Type B pancreatic cell (in vitro differentiated cells): ENCODE data around the gene DOHH. TPM values are rescaled to one million over a fixed set of nuclear protein-coding genes. Genes with fewer than 3 reads are reported as not detected.
A peak's percentile ranks its signal among the peaks of the same experiment; 100 is the strongest.
"Not testable (repeated sequence)": the region's sequence is repeated elsewhere in the genome, so short reads cannot be mapped to it uniquely, and the experiment has no call there.

Experiments
- DNase-seq: peaks from one replicate; pipeline ENCODE4 v3.0.0; 2021; ENCODE audit warnings: mixed read lengths; ENCODE audit not compliant: unreplicated experiment; ENCODE audit errors: extremely low spot score
- H3K27ac Mint-ChIP-seq: 2 replicates; pipeline ENCODE4 v1.8.0; 2021; ENCODE audit warnings: mild to moderate bottlenecking, mixed read lengths
- H3K27me3 Mint-ChIP-seq: 2 replicates; pipeline ENCODE4 v1.8.0; 2021; ENCODE audit warnings: mixed read lengths
- H3K36me3 Mint-ChIP-seq: 2 replicates; pipeline ENCODE4 v1.8.0; 2021; ENCODE audit warnings: mixed read lengths
- H3K4me1 Mint-ChIP-seq: one replicate; pipeline ENCODE4 v1.8.0; 2021; ENCODE audit warnings: mixed read lengths; ENCODE audit not compliant: unreplicated experiment
- H3K4me3 Mint-ChIP-seq: 2 replicates; pipeline ENCODE4 v1.8.0; 2021; ENCODE audit warnings: mild to moderate bottlenecking, mixed read lengths
- H3K9me3 Mint-ChIP-seq: 2 replicates; pipeline ENCODE4 v1.8.0; 2021; ENCODE audit warnings: mixed read lengths
- total RNA-seq: library from RNA; stranded (reverse); gene quantifications from 2 replicates; pipeline ENCODE4 v1.2.1, GENCODE V29; 2021; ENCODE audit warnings: low replicate concordance
- TF ChIP-seq, protein P1 (sequence below): fragments of 200-600 bp; sonication (generic); conservative IDR thresholded peaks from 2 replicates; pipeline ENCODE4 v1.5.0; 2021; ENCODE audit warnings: antibody characterized with exemption, mild to moderate bottlenecking

Gene DOHH
- total RNA-seq, 1 donor from 2014 or later, result 10.8 TPM

DNA sequence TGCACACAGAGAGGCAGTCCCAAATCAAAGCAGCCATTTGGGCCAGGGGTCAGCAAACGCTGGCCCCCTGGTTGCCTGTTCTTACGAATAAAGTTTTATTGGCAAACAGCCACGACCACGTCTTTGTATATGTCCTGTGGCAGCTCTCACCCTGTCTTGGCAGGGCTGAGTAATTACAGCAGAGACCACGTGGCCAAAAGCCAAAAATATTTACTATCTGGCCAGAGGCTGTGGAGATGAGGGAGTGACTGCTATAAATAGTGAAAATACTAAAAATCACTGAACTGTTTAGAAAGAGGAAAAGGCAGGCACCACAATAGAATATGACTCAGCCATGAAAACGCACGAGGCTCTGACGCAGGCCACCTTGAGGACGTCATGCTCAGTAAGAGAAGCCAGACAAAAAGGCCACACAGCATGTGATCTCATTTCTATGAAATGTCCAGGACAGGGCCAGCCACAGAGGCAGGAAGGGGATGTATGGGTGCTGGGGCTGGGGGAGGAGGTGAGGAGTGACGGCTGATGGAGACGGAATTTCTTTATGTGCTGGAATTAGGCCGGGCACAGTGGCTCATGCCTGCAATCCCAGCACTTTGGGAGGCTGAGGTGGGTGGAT, 49.6 kb downstream of the DOHH start:
- peaks cover 6% of the 10 kb centered on the region for H3K36me3 Mint-ChIP-seq
- H3K9me3 Mint-ChIP-seq, result no peaks in the 10 kb centered on the region
- peaks cover 5% of the 10 kb centered on the region for H3K4me1 Mint-ChIP-seq
- H3K27me3 Mint-ChIP-seq, result no peaks in the 10 kb centered on the region
- TF ChIP-seq, protein P1, sequence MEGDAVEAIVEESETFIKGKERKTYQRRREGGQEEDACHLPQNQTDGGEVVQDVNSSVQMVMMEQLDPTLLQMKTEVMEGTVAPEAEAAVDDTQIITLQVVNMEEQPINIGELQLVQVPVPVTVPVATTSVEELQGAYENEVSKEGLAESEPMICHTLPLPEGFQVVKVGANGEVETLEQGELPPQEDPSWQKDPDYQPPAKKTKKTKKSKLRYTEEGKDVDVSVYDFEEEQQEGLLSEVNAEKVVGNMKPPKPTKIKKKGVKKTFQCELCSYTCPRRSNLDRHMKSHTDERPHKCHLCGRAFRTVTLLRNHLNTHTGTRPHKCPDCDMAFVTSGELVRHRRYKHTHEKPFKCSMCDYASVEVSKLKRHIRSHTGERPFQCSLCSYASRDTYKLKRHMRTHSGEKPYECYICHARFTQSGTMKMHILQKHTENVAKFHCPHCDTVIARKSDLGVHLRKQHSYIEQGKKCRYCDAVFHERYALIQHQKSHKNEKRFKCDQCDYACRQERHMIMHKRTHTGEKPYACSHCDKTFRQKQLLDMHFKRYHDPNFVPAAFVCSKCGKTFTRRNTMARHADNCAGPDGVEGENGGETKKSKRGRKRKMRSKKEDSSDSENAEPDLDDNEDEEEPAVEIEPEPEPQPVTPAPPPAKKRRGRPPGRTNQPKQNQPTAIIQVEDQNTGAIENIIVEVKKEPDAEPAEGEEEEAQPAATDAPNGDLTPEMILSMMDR, result no peak
- peak overlapping the region; percentile 6 for H3K27ac Mint-ChIP-seq
- H3K4me3 Mint-ChIP-seq, result no peak overlapping the region
- no peak for DNase-seq

DNA sequence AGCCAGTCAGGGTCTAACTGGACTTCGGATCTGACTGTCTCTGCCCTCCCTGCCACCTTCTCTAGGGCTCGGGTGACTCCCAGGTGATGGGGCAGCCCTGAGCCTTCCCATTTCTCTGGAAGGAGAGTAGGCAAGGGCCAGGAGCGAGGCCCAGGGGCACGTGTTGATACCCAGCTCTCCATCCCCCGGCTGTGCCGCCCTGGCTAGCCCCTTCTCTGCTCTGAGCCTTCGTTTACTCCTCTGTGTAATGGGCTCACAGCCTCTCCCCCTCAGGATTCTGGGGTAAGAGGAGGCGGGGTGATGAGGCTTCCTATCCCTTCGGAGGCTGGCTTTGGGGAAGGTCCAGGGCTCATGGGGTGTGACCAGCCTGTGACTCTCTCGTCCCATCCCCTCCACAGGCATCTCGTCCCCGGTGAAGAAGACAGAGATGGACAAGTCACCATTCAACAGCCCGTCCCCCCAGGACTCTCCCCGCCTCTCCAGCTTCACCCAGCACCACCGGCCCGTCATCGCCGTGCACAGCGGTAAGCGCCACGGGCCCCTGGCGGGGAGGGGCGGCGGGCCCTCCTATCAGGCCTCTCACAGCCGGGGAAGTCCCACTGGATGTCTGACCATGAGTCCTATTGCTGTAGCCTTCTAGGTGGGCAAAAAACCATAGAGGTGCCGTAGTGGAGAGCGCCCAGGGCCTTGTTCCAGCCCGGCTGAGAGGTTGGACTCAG, 51.7 kb downstream of the DOHH start:
- Mint-ChIP-seq H3K4me1 (peaks cover 14% of the 10 kb centered on the region), H3K36me3 (peaks cover 6% of the 10 kb centered on the region), H3K4me3 (no peak overlapping the region), H3K27me3 (no peaks in the 10 kb centered on the region), H3K27ac (no peak overlapping the region), H3K9me3 (no peaks in the 10 kb centered on the region)
- DNase-seq, result no peak
- TF ChIP-seq, protein P1, result no peak

DNA sequence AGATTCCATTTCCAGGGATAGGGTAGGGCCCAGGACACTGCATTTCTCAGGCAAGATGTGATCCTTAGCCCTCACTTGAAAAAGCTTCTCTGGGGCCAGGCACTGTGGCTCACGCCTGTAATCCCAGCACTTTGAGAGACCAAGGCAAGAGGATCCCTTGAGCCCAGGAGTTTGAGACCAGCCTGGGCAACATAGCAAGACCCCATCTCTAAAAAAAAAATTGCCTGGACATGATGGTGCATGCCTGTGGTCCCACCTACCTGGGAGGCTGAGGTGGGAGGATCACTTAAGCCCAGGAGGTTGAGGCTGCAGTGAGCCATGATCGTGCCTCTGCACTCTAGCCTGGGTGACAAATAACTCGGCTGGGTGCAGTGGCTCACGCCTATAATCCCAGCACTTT, 53.8 kb downstream of the DOHH start:
- DNase-seq, H3K9me3 Mint-ChIP-seq, H3K27ac Mint-ChIP-seq, H3K4me3 Mint-ChIP-seq, H3K36me3 Mint-ChIP-seq, H3K27me3 Mint-ChIP-seq: not testable (repeated sequence)
- peaks cover 15% of the 10 kb centered on the region for H3K4me1 Mint-ChIP-seq

DNA sequence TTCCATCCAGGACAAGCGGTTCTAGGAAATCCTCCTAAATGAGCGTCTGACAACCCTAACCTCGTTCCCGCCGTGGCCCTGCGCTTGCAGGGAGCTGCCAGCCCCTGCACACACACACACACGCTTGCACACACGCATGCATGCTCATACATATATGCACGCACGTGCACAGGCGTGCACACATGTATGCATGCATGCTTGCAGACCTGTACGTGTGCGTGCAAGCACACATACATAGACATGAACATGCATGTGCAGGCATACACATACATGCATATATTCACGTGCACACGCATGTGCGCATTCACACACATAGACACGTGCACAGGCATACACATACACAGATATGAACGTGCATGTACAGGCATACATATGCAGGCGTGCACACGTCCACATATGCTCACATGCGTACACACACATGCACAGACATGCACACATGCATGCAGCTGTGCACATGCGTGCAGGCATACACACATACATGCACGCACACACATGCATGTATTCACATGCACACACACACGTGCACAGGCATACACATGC, 55.7 kb downstream of the DOHH start:
- H3K36me3 Mint-ChIP-seq, result no peaks in the 10 kb centered on the region
- no peaks in the 10 kb centered on the region for H3K9me3 Mint-ChIP-seq
- H3K27me3 Mint-ChIP-seq, result no peaks in the 10 kb centered on the region
- peaks cover 11% of the 10 kb centered on the region for H3K4me1 Mint-ChIP-seq
- peak overlapping the region; percentile 65 for H3K4me3 Mint-ChIP-seq
- TF ChIP-seq, protein P1, result peak; percentile 3
- no peak overlapping the region for H3K27ac Mint-ChIP-seq
- no peak for DNase-seq

DNA sequence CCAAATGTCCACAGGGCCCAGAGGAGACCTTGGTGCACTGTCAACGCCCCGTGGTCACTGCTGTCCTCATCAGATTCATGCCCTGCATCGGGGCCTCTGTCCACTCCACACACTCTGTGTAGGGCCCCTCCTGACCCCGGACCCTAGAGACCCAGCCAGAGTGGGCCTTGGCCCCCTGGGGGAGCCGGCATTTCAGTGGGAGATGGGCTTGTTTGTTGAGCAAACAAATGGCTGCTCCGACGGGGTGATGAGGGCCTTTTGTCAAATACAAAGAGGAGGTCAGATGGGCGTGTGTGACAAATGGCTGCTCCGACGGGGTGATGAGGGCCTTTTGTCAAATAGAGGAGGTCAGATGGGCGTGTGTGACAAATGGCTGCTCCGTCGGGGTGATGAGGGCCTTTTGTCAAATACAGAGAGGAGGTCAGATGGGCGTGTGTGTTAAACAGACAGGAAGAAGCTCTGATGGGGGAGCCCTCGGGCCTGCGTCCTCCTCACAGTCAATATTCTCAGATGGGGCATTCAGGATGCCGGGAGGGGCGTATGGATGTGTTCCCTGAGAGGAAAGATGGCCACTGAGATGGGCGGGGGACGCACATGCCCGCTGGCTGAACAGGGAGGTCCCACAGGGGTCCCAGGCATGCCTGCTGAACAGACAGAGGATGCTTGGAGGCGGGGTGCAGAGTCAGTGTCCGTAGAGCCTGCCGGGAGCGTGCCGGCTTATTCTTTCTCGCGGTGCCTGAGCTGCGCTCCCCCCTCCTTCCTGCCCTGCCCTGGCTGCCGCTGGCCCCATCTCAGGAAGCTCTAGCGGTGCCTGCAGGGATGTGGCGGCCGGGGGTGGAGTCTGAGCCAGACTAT, 56.4 kb downstream of the DOHH start:
- Mint-ChIP-seq H3K27ac (peak overlapping the region; percentile 73), H3K36me3 (no peaks in the 10 kb centered on the region), H3K4me1 (peaks cover 11% of the 10 kb centered on the region), H3K9me3 (no peaks in the 10 kb centered on the region), H3K27me3 (no peaks in the 10 kb centered on the region), H3K4me3 (peak overlapping the region; percentile 65)
- DNase-seq, result no peak
- TF ChIP-seq, protein P1, result peak; percentile 31
